Measurements from ENCODE around the gene MRPL4. TPM values are rescaled to one million over a fixed set of nuclear protein-coding genes. Genes with fewer than 3 reads are reported as not detected.

The MRPL4 gene
- total and polyA plus RNA-seq, 2 of the 13 experiments (the other 11 are each of a cell fraction or from before 2014, with no cell fraction given), result 40.6 to 42.5 TPM

DNA sequence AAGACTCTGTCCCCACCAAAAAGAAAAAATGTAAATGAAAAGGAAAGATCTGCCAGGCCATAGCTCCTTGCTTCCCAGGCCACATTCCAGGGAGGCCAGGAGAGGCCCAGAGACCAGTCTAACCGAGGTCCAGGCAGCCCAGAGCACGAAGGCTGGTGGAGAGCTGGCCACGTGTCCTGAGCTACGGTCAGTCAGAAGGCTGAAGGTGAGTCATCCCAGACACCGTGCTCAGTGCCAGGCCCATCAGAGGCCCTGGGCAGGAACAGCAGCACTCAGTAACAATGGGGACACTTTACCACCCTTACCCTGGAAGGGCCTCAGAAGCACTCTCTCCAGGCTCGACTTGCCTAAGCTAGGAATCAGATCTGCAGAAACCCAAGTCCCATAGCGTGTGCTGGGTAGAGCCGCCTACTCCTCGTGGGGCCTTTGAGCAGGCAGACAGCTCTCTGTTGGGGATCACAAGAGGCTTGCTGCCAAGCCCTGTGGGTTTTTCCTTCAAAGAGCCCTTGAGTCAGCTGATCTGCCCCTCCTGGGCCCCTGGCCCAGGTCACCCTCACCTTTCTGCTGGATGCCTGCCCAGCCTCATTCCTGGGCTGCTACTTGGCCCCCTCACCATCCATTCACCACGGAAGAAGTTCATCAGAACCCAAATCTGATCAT, 45.7 kb upstream of the MRPL4 start (continued):
- TF ChIP-seq, protein P1, sequence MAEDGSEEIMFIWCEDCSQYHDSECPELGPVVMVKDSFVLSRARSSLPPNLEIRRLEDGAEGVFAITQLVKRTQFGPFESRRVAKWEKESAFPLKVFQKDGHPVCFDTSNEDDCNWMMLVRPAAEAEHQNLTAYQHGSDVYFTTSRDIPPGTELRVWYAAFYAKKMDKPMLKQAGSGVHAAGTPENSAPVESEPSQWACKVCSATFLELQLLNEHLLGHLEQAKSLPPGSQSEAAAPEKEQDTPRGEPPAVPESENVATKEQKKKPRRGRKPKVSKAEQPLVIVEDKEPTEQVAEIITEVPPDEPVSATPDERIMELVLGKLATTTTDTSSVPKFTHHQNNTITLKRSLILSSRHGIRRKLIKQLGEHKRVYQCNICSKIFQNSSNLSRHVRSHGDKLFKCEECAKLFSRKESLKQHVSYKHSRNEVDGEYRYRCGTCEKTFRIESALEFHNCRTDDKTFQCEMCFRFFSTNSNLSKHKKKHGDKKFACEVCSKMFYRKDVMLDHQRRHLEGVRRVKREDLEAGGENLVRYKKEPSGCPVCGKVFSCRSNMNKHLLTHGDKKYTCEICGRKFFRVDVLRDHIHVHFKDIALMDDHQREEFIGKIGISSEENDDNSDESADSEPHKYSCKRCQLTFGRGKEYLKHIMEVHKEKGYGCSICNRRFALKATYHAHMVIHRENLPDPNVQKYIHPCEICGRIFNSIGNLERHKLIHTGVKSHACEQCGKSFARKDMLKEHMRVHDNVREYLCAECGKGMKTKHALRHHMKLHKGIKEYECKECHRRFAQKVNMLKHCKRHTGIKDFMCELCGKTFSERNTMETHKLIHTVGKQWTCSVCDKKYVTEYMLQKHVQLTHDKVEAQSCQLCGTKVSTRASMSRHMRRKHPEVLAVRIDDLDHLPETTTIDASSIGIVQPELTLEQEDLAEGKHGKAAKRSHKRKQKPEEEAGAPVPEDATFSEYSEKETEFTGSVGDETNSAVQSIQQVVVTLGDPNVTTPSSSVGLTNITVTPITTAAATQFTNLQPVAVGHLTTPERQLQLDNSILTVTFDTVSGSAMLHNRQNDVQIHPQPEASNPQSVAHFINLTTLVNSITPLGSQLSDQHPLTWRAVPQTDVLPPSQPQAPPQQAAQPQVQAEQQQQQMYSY (CRISPR knock-in tag; IDR thresholded peaks at IDR 0.05), result no peak
- TF ChIP-seq SP2 (CRISPR knock-in tag; IDR thresholded peaks at IDR 0.05), result no peak
- TF ChIP-seq, protein P2, sequence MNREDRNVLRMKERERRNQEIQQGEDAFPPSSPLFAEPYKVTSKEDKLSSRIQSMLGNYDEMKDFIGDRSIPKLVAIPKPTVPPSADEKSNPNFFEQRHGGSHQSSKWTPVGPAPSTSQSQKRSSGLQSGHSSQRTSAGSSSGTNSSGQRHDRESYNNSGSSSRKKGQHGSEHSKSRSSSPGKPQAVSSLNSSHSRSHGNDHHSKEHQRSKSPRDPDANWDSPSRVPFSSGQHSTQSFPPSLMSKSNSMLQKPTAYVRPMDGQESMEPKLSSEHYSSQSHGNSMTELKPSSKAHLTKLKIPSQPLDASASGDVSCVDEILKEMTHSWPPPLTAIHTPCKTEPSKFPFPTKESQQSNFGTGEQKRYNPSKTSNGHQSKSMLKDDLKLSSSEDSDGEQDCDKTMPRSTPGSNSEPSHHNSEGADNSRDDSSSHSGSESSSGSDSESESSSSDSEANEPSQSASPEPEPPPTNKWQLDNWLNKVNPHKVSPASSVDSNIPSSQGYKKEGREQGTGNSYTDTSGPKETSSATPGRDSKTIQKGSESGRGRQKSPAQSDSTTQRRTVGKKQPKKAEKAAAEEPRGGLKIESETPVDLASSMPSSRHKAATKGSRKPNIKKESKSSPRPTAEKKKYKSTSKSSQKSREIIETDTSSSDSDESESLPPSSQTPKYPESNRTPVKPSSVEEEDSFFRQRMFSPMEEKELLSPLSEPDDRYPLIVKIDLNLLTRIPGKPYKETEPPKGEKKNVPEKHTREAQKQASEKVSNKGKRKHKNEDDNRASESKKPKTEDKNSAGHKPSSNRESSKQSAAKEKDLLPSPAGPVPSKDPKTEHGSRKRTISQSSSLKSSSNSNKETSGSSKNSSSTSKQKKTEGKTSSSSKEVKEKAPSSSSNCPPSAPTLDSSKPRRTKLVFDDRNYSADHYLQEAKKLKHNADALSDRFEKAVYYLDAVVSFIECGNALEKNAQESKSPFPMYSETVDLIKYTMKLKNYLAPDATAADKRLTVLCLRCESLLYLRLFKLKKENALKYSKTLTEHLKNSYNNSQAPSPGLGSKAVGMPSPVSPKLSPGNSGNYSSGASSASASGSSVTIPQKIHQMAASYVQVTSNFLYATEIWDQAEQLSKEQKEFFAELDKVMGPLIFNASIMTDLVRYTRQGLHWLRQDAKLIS (CRISPR knock-in tag; IDR thresholded peaks at IDR 0.05), result no peak
- no peak for TF ChIP-seq FOXC1 (CRISPR knock-in tag; IDR thresholded peaks at IDR 0.05; ENCODE audit: borderline replicate concordance)
- TF ChIP-seq ZNF256 (CRISPR knock-in tag; conservative IDR thresholded peaks at IDR 0.05), result no peak
- TF ChIP-seq, protein P3, sequence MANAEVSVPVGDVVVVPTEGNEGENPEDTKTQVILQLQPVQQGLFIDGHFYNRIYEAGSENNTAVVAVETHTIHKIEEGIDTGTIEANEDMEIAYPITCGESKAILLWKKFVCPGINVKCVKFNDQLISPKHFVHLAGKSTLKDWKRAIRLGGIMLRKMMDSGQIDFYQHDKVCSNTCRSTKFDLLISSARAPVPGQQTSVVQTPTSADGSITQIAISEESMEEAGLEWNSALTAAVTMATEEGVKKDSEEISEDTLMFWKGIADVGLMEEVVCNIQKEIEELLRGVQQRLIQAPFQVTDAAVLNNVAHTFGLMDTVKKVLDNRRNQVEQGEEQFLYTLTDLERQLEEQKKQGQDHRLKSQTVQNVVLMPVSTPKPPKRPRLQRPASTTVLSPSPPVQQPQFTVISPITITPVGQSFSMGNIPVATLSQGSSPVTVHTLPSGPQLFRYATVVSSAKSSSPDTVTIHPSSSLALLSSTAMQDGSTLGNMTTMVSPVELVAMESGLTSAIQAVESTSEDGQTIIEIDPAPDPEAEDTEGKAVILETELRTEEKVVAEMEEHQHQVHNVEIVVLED (CRISPR knock-in tag; IDR thresholded peaks at IDR 0.05; ENCODE audit: borderline replicate concordance), result no peak
- TF ChIP-seq DR1 (CRISPR knock-in tag; IDR thresholded peaks at IDR 0.05), result no peak
- TF ChIP-seq, protein P4, sequence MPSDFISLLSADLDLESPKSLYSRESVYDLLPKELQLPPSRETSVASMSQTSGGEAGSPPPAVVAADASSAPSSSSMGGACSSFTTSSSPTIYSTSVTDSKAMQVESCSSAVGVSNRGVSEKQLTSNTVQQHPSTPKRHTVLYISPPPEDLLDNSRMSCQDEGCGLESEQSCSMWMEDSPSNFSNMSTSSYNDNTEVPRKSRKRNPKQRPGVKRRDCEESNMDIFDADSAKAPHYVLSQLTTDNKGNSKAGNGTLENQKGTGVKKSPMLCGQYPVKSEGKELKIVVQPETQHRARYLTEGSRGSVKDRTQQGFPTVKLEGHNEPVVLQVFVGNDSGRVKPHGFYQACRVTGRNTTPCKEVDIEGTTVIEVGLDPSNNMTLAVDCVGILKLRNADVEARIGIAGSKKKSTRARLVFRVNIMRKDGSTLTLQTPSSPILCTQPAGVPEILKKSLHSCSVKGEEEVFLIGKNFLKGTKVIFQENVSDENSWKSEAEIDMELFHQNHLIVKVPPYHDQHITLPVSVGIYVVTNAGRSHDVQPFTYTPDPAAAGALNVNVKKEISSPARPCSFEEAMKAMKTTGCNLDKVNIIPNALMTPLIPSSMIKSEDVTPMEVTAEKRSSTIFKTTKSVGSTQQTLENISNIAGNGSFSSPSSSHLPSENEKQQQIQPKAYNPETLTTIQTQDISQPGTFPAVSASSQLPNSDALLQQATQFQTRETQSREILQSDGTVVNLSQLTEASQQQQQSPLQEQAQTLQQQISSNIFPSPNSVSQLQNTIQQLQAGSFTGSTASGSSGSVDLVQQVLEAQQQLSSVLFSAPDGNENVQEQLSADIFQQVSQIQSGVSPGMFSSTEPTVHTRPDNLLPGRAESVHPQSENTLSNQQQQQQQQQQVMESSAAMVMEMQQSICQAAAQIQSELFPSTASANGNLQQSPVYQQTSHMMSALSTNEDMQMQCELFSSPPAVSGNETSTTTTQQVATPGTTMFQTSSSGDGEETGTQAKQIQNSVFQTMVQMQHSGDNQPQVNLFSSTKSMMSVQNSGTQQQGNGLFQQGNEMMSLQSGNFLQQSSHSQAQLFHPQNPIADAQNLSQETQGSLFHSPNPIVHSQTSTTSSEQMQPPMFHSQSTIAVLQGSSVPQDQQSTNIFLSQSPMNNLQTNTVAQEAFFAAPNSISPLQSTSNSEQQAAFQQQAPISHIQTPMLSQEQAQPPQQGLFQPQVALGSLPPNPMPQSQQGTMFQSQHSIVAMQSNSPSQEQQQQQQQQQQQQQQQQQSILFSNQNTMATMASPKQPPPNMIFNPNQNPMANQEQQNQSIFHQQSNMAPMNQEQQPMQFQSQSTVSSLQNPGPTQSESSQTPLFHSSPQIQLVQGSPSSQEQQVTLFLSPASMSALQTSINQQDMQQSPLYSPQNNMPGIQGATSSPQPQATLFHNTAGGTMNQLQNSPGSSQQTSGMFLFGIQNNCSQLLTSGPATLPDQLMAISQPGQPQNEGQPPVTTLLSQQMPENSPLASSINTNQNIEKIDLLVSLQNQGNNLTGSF (CRISPR knock-in tag; IDR thresholded peaks at IDR 0.05), result no peak
- TF ChIP-seq, protein P5, sequence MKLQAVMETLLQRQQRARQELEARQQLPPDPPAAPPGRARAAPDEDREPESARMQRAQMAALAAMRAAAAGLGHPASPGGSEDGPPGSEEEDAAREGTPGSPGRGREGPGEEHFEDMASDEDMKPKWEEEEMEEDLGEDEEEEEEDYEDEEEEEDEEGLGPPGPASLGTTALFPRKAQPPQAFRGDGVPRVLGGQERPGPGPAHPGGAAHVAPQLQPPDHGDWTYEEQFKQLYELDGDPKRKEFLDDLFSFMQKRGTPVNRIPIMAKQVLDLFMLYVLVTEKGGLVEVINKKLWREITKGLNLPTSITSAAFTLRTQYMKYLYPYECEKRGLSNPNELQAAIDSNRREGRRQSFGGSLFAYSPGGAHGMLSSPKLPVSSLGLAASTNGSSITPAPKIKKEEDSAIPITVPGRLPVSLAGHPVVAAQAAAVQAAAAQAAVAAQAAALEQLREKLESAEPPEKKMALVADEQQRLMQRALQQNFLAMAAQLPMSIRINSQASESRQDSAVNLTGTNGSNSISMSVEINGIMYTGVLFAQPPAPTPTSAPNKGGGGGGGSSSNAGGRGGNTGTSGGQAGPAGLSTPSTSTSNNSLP (IDR thresholded peaks at IDR 0.05; ENCODE audit: low read depth, low read length), result no peak
- TF ChIP-seq, protein P6, sequence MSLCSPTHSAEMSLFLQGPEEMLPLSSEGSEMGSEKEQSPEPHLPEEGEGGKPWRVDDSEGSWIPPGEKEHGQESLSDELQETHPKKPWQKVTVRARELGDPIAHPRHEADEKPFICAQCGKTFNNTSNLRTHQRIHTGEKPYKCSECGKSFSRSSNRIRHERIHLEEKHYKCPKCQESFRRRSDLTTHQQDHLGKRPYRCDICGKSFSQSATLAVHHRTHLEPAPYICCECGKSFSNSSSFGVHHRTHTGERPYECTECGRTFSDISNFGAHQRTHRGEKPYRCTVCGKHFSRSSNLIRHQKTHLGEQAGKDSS (CRISPR knock-in tag; IDR thresholded peaks at IDR 0.05; ENCODE audit: borderline replicate concordance, low read depth), result peak; percentile 38; the same call in 1 of the 2 replicates

All from HepG2 (cell line).